A673 (cell line): ENCODE measurements around the gene TRPM8.

Experiments
- CTCF ChIP-seq: fragments of 300-800, 200-600 bp; sonication (generic); conservative IDR thresholded peaks from 2 replicates; pipeline ENCODE4 v1.5.1; 2017; ENCODE audit warnings: low read depth, mild to moderate bottlenecking, antibody characterized with exemption, low read length, moderate library complexity, mixed read lengths
- EZH2 ChIP-seq: fragments of 200-600 bp; sonication (generic); IDR thresholded peaks from 2 replicates; pipeline ENCODE4 v1.6.1; 2017; ENCODE audit warnings: borderline replicate concordance, low read depth, mild to moderate bottlenecking, mixed read lengths, antibody characterized with exemption, low read length; ENCODE audit not compliant: poor library complexity, severe bottlenecking

- TF ChIP-seq CTCF (no peak), EZH2 (no peak)
These were observed 89.3 kb downstream of the TRPM8 start for GRCh38 chr2:234006501-234006900.
